Gastrocnemius medialis (tissue), 4 donors: ENCODE measurements around the gene GRIN2B.

Source experiments
- CTCF ChIP-seq, 5 experiments: fragments of 450-650 bp in 3 of 5; fragments of 200-600 bp in 2 of 5; sonication (generic) in 2 of 5; IDR thresholded peaks in 4 of 5; conservative IDR thresholded peaks in 1 of 5; 1 replicate in 4 of 5; 2 replicates in 1 of 5; pipeline ENCODE4 v1.5.1; 2016 to 2019; ENCODE audit warnings: antibody characterized with exemption in 5 of 5, mild to moderate bottlenecking in 3 of 5, moderate library complexity in 3 of 5
- POLR2A ChIP-seq, 2 donors: fragments of 450-650 bp; IDR thresholded peaks; one replicate each; pipeline ENCODE4 v1.6.1; 2017; ENCODE audit warnings: antibody characterized with exemption in 2 of 2, mild to moderate bottlenecking in 2 of 2, moderate library complexity in 2 of 2

- TF ChIP-seq CTCF (IDR thresholded peaks at IDR 0.05 in 4 of 5, conservative IDR thresholded peaks at IDR 0.05 in 1 of 5) (no peak), POLR2A (IDR thresholded peaks at IDR 0.05) (no peak)
Measured at GRCh38 chr12:13950502-13950901, 30.9 kb downstream of the GRIN2B start.
